ENCODE results near the gene ZNF214. TPM values are rescaled to one million over a fixed set of nuclear protein-coding genes. Genes with fewer than 3 reads are reported as not detected.
A peak's percentile ranks its signal among the peaks of the same experiment; 100 is the strongest.

The ZNF214 gene
- total RNA-seq, 4 donors from 2014 or later, result 1.3 to 3.3 (median 1.9) TPM

DNA sequence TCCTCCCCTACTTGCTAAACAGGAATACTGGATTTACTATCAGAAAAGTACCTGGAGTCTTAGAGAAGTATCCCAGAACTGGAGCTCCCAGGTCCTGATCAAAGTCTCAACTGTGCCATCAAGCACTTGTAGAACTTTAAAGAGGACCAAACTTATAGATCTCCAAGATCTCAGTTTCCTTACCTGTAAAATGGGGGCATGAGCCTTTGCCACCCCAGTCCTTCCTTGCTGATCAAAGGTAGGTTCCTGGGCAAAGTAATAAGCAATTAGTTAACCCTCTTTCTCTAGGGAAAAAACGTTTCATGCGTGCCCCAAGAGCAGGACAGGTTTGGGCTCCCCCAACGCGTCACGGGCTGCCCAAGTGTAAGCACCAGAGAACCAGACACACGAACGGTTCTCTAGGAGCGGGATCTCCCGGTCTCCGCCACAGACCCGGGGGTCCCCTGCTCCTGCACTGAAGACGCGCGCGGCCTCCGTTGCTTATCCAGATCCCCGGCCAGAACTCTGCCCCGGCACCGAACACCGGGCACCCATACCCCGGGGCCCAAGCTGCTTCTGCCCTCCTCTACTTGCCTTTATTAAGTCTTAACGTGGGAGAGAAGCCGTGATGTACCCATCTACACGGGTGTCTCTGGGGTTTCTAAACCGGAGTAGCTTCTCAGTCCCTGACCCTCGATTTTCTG, 505 bp downstream of the ZNF214 start:
- TF ChIP-seq POLR2A (IDR thresholded peaks at IDR 0.05; ENCODE audit: low read depth) (no peak), EP300 (IDR thresholded peaks at IDR 0.05) (no peak), POLR2AphosphoS5 (IDR thresholded peaks at IDR 0.05) (no peak)
- TF ChIP-seq, protein P1, sequence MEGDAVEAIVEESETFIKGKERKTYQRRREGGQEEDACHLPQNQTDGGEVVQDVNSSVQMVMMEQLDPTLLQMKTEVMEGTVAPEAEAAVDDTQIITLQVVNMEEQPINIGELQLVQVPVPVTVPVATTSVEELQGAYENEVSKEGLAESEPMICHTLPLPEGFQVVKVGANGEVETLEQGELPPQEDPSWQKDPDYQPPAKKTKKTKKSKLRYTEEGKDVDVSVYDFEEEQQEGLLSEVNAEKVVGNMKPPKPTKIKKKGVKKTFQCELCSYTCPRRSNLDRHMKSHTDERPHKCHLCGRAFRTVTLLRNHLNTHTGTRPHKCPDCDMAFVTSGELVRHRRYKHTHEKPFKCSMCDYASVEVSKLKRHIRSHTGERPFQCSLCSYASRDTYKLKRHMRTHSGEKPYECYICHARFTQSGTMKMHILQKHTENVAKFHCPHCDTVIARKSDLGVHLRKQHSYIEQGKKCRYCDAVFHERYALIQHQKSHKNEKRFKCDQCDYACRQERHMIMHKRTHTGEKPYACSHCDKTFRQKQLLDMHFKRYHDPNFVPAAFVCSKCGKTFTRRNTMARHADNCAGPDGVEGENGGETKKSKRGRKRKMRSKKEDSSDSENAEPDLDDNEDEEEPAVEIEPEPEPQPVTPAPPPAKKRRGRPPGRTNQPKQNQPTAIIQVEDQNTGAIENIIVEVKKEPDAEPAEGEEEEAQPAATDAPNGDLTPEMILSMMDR (IDR thresholded peaks at IDR 0.05), result no peak
- WGBS, result 3% methylated on average over 22 of the region's 26 CpGs
- H3K9me3 ChIP-seq, result no peaks in the 10 kb centered on the region
- no peak for DNase-seq (ENCODE audit: extremely low spot score)
- peak overlapping the region; percentile 67 to 86 (median 76) for H3K27ac ChIP-seq (replicated peaks in 1 of 4)
- H3K4me1 ChIP-seq, result peaks cover 8 to 24% (median 14%) of the 10 kb centered on the region in 4 donors
- H3K4me3 ChIP-seq, result peak overlapping the region; percentile 60 to 78 (median 66)
- H3K36me3 ChIP-seq, result no peaks in the 10 kb centered on the region
- intact Hi-C loops (cut with DNase I), result no loop called here
- no peaks in the 10 kb centered on the region for H3K27me3 ChIP-seq

DNA sequence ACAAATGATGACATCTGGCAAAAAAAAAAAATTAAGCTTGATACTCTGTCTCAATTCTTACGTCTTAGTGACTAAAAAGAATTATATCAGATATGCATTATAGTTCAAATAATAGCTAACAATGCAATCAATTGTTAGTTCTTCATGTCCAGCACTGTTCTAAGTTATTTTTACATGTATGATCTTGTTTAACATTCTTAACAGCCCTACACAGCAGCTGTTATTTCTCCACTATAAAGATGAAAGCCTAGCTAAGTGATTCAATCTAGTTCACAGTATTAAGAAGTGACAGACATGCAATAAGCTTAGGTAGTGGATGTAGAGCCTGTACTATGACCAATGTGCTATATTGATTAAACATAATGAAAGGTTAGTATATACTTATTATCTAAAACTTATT, 4.1 kb downstream of the ZNF214 start:
- TF ChIP-seq EP300 (IDR thresholded peaks at IDR 0.05) (no peak), POLR2A (IDR thresholded peaks at IDR 0.05; ENCODE audit: low read depth) (no peak), POLR2AphosphoS5 (IDR thresholded peaks at IDR 0.05) (no peak)
- TF ChIP-seq, protein P1 (IDR thresholded peaks at IDR 0.05), result no peak
- no peak for DNase-seq (ENCODE audit: extremely low spot score)
- Histone ChIP-seq H3K9me3 (no peaks in the 10 kb centered on the region), H3K4me1 (peaks cover 6 to 18% (median 11%) of the 10 kb centered on the region in 4 donors), H3K27ac (replicated peaks in 1 of 4) (no peak overlapping the region), H3K4me3 (no peak overlapping the region), H3K27me3 (no peaks in the 10 kb centered on the region), H3K36me3 (peaks cover 0 to 4% (median 0%) of the 10 kb centered on the region in 4 donors)
- 66% methylated on average over 1 of the region's 1 CpG for WGBS
- intact Hi-C loops (cut with DNase I), result no loop called here

DNA sequence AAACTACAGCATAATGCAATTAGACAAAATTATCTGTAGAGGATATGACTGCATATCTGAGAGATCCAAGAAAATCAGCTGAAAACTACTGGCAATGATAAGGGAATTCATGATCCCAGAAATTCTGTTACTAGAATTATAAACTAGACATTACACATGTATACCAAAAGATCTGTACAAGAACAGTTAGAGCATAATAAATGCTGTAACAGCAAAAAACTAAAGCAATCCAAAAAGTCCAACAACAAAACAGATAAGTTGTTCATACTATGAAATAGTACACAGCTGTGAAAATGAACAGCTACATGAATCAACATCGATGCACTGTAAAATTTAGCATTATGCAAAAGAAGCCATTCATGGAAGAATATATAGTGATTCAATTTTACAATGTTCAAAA, 6.0 kb downstream of the ZNF214 start:
- 100% methylated on average over 1 of the region's 1 CpG for WGBS
- intact Hi-C loops (cut with DNase I), result no loop called here
- peaks cover 0 to 4% (median 0%) of the 10 kb centered on the region in 4 donors for H3K36me3 ChIP-seq
- no peak overlapping the region for H3K4me3 ChIP-seq
- no peaks in the 10 kb centered on the region for H3K9me3 ChIP-seq
- DNase-seq (ENCODE audit: extremely low spot score), result no peak
- no peak for TF ChIP-seq POLR2AphosphoS5 (IDR thresholded peaks at IDR 0.05)
- no peak for TF ChIP-seq EP300 (IDR thresholded peaks at IDR 0.05)
- TF ChIP-seq, protein P1 (IDR thresholded peaks at IDR 0.05), result no peak
- no peak for TF ChIP-seq POLR2A (IDR thresholded peaks at IDR 0.05; ENCODE audit: low read depth)
- H3K4me1 ChIP-seq, result peaks cover 0 to 4% (median 0%) of the 10 kb centered on the region in 4 donors
- H3K27me3 ChIP-seq, result no peaks in the 10 kb centered on the region
- H3K27ac ChIP-seq (replicated peaks in 1 of 4), result no peak overlapping the region

DNA sequence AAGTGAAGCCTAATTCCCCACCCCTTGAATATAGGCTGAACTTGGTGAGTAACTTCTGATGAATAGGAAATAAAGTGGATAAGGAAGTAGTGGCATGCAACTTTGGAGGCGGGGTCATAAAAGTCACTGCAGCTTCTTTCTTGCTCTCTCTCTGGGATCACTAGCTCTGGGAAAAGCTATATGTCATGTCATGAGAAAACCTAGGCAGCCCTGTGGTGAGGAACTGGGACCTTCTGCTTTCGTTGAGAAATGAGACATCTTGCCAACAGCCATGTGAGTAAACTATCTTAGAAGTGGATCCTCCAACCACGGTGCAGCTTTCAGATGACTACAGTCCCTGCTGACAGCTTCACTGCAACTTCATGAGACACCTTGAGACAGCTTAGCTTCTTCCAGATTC, 15.7 kb downstream of the ZNF214 start:
- no peak overlapping the region for H3K4me3 ChIP-seq
- no peaks in the 10 kb centered on the region for H3K4me1 ChIP-seq
- no peaks in the 10 kb centered on the region for H3K27me3 ChIP-seq
- intact Hi-C loops (cut with DNase I), result no loop called here
- peaks cover 7 to 28% (median 14%) of the 10 kb centered on the region in 4 donors for H3K36me3 ChIP-seq
- H3K27ac ChIP-seq (replicated peaks in 1 of 4), result no peak overlapping the region
- WGBS, result 33% methylated on average over 3 of the region's 3 CpGs
- no peaks in the 10 kb centered on the region for H3K9me3 ChIP-seq
- no peak for TF ChIP-seq POLR2A (IDR thresholded peaks at IDR 0.05; ENCODE audit: low read depth)
- no peak for TF ChIP-seq POLR2AphosphoS5 (IDR thresholded peaks at IDR 0.05)
- TF ChIP-seq EP300 (IDR thresholded peaks at IDR 0.05), result no peak
- TF ChIP-seq, protein P1 (IDR thresholded peaks at IDR 0.05), result no peak
- no peak for DNase-seq (ENCODE audit: extremely low spot score)
